PFSK-1 (cell line): ENCODE measurements around the gene CABLES2.

Experiments used
- FOXP2 ChIP-seq: optimal IDR thresholded peaks from 2 replicates; pipeline ENCODE3; 2011; ENCODE audit warnings: borderline replicate concordance, control low read depth, inconsistent platforms; ENCODE audit not compliant: insufficient read depth; ENCODE audit errors: extremely low read length, extremely low read depth
- POLR2AphosphoS5 ChIP-seq: IDR thresholded peaks from 2 replicates; pipeline ENCODE4 v1.6.1; 2012; ENCODE audit warnings: low read depth, mild to moderate bottlenecking, control low read depth, low read length, moderate library complexity
- REST ChIP-seq, 2 experiments: IDR thresholded peaks; 2 replicates each; pipeline versions ENCODE4 v1.6.1 to v1.8.0; 2011 to 2012; ENCODE audit warnings: low read depth in 2 of 2, low read length in 2 of 2, control low read depth in 1 of 2, inconsistent platforms in 1 of 2, mild to moderate bottlenecking in 1 of 2, moderate library complexity in 1 of 2; ENCODE audit not compliant: insufficient read depth in 1 of 2
- SIN3A ChIP-seq: IDR thresholded peaks from 2 replicates; pipeline ENCODE4 v1.6.1; 2012; ENCODE audit warnings: mild to moderate bottlenecking, low read length, moderate library complexity, borderline replicate concordance; ENCODE audit not compliant: insufficient read depth
- TAF1 ChIP-seq: IDR thresholded peaks from 2 replicates; pipeline ENCODE4 v1.6.1; 2012; ENCODE audit warnings: low read length, control low read depth, borderline replicate concordance; ENCODE audit not compliant: insufficient read depth

CABLES2 gene

DNA sequence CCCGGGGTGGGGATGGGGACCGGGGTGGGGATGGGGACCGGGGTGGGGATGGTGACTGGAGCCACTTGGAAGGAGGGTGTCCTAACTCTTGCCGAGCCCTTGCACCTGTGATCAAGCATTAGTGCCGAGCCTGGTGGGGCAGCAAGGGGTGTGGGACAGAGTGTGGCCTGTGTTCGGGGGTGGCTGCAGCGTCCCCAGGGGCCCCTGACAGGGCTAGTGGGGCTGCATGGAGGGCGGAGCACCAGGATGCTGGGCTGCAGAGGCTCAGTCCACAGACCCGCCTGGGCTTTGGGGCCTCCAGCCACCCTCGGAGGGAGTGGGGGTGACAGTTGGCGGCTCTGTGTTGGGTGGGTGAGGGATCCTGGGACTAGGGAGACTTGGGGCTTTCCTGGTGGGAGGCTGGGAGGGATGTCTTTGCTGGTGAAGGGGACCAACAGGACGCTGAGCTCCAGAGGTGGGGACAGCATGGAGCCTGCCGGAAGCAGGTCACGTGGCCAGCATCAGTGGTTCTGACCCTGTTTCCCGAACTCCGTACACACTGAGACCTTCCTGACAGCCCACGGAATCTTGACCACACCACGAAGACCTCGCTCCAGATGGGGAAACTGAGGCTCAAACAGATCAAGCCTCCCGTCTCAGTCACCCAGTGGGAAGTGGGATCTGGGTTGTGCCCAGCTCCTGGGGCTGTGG, 15.7 kb upstream of the CABLES2 start:
- TF ChIP-seq SIN3A (no peak), FOXP2 (no peak)

DNA sequence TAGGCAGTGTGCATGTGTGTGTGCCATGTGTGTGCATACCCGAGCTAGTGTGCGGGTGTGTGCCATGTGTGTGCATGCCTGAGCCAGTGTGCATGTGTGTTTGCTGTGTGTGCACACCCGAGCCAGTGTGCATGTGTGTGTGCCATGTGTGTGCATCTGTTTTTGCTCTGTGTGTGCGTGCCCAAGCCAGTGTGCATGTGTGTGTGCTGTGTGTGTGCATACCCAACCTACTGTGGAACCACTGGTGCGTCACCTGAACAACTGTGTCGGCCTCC, 14.6 kb upstream of the CABLES2 start:
- TF ChIP-seq SIN3A (no peak), TAF1 (no peak), POLR2AphosphoS5 (no peak), FOXP2 (no peak), REST (IDR thresholded peaks at IDR 0.05; ENCODE audit: insufficient read depth in 1 of 2, low read depth in 2 of 2, low read length in 2 of 2) (no peak)

GRCh38 chr20:62420846-62421715, 14.0 kb upstream of the CABLES2 start:
- TF ChIP-seq TAF1 (no peak), POLR2AphosphoS5 (no peak), REST (IDR thresholded peaks at IDR 0.05; ENCODE audit: insufficient read depth in 1 of 2, low read depth in 2 of 2, low read length in 2 of 2) (no peak), FOXP2 (no peak), SIN3A (no peak)

- TF ChIP-seq FOXP2 (no peak), POLR2AphosphoS5 (no peak), TAF1 (no peak), SIN3A (no peak), REST (IDR thresholded peaks at IDR 0.05; ENCODE audit: insufficient read depth in 1 of 2, low read depth in 2 of 2, low read length in 2 of 2) (no peak)
Measured at GRCh38 chr20:62419759-62420158, 12.7 kb upstream of the CABLES2 start.

DNA sequence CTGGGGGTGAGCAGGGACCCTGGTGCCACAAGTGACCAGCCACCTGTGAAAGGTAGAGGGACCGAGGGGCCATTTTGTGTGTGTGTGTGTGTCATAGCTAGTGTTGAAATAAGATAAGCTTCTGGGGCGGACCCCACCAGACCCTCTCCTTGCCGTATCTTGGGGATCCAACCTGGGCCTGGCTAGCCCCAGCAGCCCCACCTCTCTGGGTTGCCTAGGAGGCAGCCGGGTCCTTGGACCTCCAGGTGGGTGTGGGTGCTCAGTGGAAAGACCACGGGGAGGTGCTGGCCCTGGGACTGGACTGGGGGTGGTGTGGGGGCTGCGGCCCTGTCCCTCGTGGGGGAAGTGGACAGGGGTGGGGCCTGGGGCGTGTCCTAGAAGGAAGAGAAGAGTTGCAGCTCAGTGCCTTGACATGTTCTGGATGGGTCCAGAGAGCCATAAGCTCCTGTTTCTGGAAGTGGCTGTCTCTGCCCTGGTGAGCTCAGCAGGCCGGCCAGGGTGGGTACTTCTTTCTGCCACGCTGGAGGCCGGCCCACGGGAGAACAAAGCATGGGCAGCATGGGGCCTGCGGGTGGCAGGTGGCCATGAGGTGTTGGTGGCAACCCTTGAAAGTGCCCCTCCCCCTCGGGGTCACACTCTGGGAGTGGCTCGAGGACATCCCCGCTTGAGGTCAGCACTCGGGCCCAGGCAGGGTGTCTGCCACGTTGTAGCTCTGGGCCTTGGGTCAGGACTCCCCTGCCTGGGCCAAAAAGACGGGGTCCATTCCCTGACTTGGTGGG, 11.8 kb upstream of the CABLES2 start:
- TF ChIP-seq TAF1: no peak
- no peak for TF ChIP-seq POLR2AphosphoS5
